WTC11 (cell line): Measurements from ENCODE around the gene EML2. TPM values are rescaled to one million over a fixed set of nuclear protein-coding genes. Genes with fewer than 3 reads are reported as not detected.

Source experiments
- ATAC-seq: fragments of 200-7000 bp; cut with Tn5 transposase; 2 replicates; pipeline ENCODE4 v1.10.0; 2021; ENCODE audit warnings: mild to moderate bottlenecking, moderate library complexity
- CTCF ChIA-PET: fragments of 300-600 bp; sonication (Branson Sonifier 250); formaldehyde crosslinking; loops from one replicate; lab custom pipeline; 2021; ENCODE audit warnings: antibody characterized with exemption; lab: Charles Lee
- POLR2A ChIA-PET: fragments of 350-600 bp; sonication (Branson Sonifier 250); formaldehyde crosslinking; loops from one replicate; lab custom pipeline; 2021; ENCODE audit warnings: antibody characterized with exemption; lab: Charles Lee
- DNase-seq: peaks from one replicate; pipeline ENCODE4 v3.0.0; 2021; ENCODE audit warnings: low spot score
- H3K27ac Mint-ChIP-seq: 2 replicates; pipeline ENCODE4 v1.8.0; 2021; ENCODE audit warnings: mixed read lengths
- H3K27me3 Mint-ChIP-seq: 2 replicates; pipeline ENCODE4 v1.8.0; 2021; ENCODE audit warnings: low read depth, mild to moderate bottlenecking, moderate library complexity, mixed read lengths
- H3K36me3 Mint-ChIP-seq: 2 replicates; pipeline ENCODE4 v1.8.0; 2021; ENCODE audit warnings: mixed read lengths
- H3K4me1 Mint-ChIP-seq: 2 replicates; pipeline ENCODE4 v1.8.0; 2022; ENCODE audit warnings: mixed read lengths
- H3K4me3 Mint-ChIP-seq: 2 replicates; pipeline ENCODE4 v1.8.0; 2021; ENCODE audit warnings: mild to moderate bottlenecking, moderate library complexity, mixed read lengths
- H3K9me3 Mint-ChIP-seq: 2 replicates; pipeline ENCODE4 v1.8.0; 2021; ENCODE audit warnings: mixed read lengths
- CBFB ChIP-seq: sonication (generic); formaldehyde crosslinking; IDR thresholded peaks from 2 replicates; pipeline ENCODE4 v1.8.1; 2022; ENCODE audit warnings: mild to moderate bottlenecking, low read depth, missing genetic modification reagents
- IRF2 ChIP-seq: sonication (generic); formaldehyde crosslinking; IDR thresholded peaks from 2 replicates; pipeline ENCODE4 v1.8.0; 2022; ENCODE audit warnings: low read depth, missing genetic modification reagents, borderline replicate concordance
- KAT7 ChIP-seq: sonication (generic); formaldehyde crosslinking; IDR thresholded peaks from 2 replicates; pipeline ENCODE4 v1.8.1; 2023; ENCODE audit warnings: missing genetic modification reagents, mild to moderate bottlenecking, borderline replicate concordance
- NR1H2 ChIP-seq: sonication (generic); formaldehyde crosslinking; IDR thresholded peaks from 2 replicates; pipeline ENCODE4 v1.9.0; 2021; ENCODE audit warnings: mild to moderate bottlenecking, moderate library complexity, missing genetic modification reagents
- RORB ChIP-seq: fragments of 250-450 bp; sonication (Bioruptor Pico); IDR thresholded peaks from 2 replicates; pipeline ENCODE4 v1.9.0; 2021; ENCODE audit warnings: mild to moderate bottlenecking
- SMAD4 ChIP-seq: sonication (generic); formaldehyde crosslinking; IDR thresholded peaks from 2 replicates; pipeline ENCODE4 v1.8.0; 2022; ENCODE audit warnings: mild to moderate bottlenecking, missing genetic modification reagents
- TCF7 ChIP-seq: sonication (generic); formaldehyde crosslinking; IDR thresholded peaks from 2 replicates; pipeline ENCODE4 v1.8.0; 2022; ENCODE audit warnings: mild to moderate bottlenecking, low read depth, missing genetic modification reagents, moderate library complexity
- ZNF416 ChIP-seq: fragments of 250-450 bp; sonication (Bioruptor Pico); IDR thresholded peaks from 2 replicates; pipeline ENCODE4 v1.9.0; 2021; ENCODE audit warnings: mild to moderate bottlenecking, inconsistent platforms
- total RNA-seq: library from RNA; stranded (reverse); gene quantifications from 3 replicates; pipeline ENCODE4 v1.2.3, GENCODE V29; 2021
- TF ChIP-seq, protein P1 (sequence below): sonication (generic); formaldehyde crosslinking; IDR thresholded peaks from 2 replicates; pipeline ENCODE4 v1.8.1; 2022; ENCODE audit warnings: missing genetic modification reagents, borderline replicate concordance
- TF ChIP-seq, protein P2 (sequence below): fragments of 250-450 bp; sonication (Bioruptor Pico); IDR thresholded peaks from 2 replicates; pipeline ENCODE4 v2.1.2; 2022; ENCODE audit warnings: mild to moderate bottlenecking, moderate library complexity
- TF ChIP-seq, protein P3 (sequence below): sonication (generic); formaldehyde crosslinking; IDR thresholded peaks from 2 replicates; pipeline ENCODE4 v1.8.1; 2023; ENCODE audit warnings: mild to moderate bottlenecking, moderate library complexity, missing genetic modification reagents
- TF ChIP-seq, protein P4 (sequence below): fragments of 250-450 bp; sonication (Bioruptor Pico); conservative IDR thresholded peaks from 2 replicates; pipeline ENCODE4 v1.9.0; 2021; ENCODE audit warnings: mild to moderate bottlenecking
- TF ChIP-seq, protein P5 (sequence below): sonication (generic); formaldehyde crosslinking; IDR thresholded peaks from 2 replicates; pipeline ENCODE4 v1.8.0; 2022; ENCODE audit warnings: mild to moderate bottlenecking, missing genetic modification reagents

Gene EML2
- total RNA-seq, 1 experiment from 2014 or later, result 63.3 TPM

DNA sequence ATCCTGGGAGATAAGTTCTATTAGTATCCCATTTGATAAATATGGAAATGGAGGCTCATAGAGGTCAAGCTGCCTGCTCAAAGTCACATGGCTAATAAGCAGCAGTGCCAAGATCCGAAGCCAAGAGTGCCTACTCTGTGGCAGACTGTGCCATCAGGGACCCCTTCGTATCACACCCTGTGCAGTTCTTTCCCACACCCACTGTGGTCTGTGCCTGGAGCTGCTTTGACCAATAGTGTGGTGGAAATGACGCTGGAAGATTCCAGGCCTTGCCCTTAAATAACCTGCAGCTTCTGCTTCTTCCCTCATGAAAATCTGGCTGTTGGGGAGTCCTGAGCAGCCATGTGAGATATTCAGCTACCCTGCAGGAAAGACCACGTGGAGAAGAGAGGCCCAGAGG is 64.7 kb downstream of the EML2 start (continued):
- TF ChIP-seq, protein P1, sequence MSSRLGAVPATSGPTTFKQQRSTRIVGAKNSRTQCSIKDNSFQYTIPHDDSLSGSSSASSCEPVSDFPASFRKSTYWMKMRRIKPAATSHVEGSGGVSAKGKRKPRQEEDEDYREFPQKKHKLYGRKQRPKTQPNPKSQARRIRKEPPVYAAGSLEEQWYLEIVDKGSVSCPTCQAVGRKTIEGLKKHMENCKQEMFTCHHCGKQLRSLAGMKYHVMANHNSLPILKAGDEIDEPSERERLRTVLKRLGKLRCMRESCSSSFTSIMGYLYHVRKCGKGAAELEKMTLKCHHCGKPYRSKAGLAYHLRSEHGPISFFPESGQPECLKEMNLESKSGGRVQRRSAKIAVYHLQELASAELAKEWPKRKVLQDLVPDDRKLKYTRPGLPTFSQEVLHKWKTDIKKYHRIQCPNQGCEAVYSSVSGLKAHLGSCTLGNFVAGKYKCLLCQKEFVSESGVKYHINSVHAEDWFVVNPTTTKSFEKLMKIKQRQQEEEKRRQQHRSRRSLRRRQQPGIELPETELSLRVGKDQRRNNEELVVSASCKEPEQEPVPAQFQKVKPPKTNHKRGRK (CRISPR knock-in tag), result no peak

DNA sequence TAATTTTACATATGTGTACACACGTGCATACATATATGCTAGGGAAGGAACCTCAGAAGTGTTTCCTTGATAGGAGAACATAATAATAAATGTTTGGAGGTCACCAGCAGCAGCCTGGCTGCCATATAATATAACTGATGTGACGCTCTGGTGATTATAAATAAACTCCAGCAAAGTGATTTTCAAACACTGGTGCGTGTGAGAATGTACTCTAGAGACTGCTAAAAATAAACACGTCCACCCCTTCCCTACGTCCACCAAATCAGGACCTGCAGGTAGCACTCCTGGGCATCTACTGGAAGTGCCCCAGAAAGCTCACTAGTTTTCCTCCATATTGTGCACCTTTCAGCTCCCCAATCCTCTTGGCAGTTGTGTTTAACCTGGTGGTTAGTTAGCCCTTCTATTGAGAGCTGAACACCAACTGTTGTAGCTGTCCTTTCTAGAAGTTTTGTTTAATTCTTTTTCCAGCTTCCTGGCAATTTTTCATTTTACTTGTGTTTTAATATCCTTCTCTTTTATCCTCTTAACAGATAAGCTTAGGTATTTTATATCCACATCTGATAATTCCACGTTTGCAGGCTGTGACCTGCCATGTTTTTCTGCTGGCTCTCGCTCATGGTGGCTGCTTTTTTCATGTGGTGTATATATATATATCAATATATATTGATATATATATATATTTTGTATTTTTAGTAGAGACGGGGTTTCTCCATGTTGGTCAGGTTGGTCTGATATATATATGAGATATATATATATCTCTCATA is 67.6 kb downstream of the EML2 start:
- H3K27ac Mint-ChIP-seq, result no peak overlapping the region
- no peaks in the 10 kb centered on the region for H3K27me3 Mint-ChIP-seq
- ChIA-PET CTCF (interaction anchor here (0.9 to 2.2 kb wide), 3 partner anchors 14 to 70 kb away, joined by 3 to 17 read pairs (median 10); no protein-coding TSS in a partner anchor), POLR2A (no interaction called here)
- peaks cover 5% of the 10 kb centered on the region for H3K4me1 Mint-ChIP-seq
- no peaks in the 10 kb centered on the region for H3K9me3 Mint-ChIP-seq
- TF ChIP-seq, protein P2, sequence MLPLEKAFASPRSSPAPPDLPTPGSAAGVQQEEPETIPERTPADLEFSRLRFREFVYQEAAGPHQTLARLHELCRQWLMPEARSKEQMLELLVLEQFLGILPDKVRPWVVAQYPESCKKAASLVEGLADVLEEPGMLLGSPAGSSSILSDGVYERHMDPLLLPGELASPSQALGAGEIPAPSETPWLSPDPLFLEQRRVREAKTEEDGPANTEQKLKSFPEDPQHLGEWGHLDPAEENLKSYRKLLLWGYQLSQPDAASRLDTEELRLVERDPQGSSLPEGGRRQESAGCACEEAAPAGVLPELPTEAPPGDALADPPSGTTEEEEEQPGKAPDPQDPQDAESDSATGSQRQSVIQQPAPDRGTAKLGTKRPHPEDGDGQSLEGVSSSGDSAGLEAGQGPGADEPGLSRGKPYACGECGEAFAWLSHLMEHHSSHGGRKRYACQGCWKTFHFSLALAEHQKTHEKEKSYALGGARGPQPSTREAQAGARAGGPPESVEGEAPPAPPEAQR (CRISPR knock-in tag), result no peak
- no peak for TF ChIP-seq KAT7 (CRISPR knock-in tag)
- no peak for TF ChIP-seq CBFB (CRISPR knock-in tag)
- TF ChIP-seq SMAD4 (CRISPR knock-in tag), result no peak
- no peak for TF ChIP-seq IRF2 (CRISPR knock-in tag)
- TF ChIP-seq, protein P3, sequence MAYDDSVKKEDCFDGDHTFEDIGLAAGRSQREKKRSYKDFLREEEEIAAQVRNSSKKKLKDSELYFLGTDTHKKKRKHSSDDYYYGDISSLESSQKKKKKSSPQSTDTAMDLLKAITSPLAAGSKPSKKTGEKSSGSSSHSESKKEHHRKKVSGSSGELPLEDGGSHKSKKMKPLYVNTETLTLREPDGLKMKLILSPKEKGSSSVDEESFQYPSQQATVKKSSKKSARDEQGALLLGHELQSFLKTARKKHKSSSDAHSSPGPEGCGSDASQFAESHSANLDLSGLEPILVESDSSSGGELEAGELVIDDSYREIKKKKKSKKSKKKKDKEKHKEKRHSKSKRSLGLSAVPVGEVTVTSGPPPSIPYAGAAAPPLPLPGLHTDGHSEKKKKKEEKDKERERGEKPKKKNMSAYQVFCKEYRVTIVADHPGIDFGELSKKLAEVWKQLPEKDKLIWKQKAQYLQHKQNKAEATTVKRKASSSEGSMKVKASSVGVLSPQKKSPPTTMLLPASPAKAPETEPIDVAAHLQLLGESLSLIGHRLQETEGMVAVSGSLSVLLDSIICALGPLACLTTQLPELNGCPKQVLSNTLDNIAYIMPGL (CRISPR knock-in tag), result no peak
- TF ChIP-seq RORB (CRISPR knock-in tag), result no peak
- TF ChIP-seq, protein P4, sequence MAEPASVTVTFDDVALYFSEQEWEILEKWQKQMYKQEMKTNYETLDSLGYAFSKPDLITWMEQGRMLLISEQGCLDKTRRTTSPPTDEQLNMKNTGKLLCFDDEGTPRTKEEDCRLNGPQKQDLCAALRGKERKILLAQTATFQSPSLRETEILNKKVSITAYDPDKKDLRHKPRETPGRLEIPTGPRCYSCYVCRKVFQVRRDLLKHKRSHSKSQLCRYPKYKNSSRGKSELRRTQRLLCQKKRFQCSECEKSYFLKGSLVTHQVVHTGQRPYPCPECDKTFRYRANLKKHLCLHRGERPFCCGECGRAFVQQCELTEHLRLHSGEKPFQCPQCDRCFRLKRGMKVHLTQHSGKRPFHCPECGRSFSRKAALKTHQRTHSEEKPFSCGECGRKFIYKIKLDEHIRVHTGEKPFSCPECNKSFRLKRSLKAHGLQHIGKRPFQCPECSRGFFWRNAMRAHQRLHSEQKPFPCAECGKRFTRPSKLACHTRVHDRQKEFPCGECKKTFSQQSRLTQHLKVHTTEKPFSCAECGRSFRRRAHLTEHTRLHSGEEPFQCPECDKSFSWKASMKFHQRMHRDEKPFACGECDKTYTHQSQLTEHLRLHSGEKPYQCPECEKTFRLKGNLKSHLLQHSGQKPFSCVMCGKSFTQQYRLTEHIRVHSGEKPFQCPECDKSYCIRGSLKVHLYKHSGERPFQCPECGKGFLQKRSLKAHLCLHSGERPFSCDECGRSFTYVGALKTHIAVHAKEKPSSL (CRISPR knock-in tag), result no peak
- no peak for TF ChIP-seq ZNF416 (CRISPR knock-in tag)
- TF ChIP-seq, protein P5, sequence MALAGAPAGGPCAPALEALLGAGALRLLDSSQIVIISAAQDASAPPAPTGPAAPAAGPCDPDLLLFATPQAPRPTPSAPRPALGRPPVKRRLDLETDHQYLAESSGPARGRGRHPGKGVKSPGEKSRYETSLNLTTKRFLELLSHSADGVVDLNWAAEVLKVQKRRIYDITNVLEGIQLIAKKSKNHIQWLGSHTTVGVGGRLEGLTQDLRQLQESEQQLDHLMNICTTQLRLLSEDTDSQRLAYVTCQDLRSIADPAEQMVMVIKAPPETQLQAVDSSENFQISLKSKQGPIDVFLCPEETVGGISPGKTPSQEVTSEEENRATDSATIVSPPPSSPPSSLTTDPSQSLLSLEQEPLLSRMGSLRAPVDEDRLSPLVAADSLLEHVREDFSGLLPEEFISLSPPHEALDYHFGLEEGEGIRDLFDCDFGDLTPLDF (CRISPR knock-in tag), result no peak
- TF ChIP-seq NR1H2 (CRISPR knock-in tag), result no peak
- TF ChIP-seq TCF7 (CRISPR knock-in tag), result no peak
- no peak for ATAC-seq
- H3K36me3 Mint-ChIP-seq, result no peaks in the 10 kb centered on the region
- DNase-seq, result no peak
- H3K4me3 Mint-ChIP-seq, result no peak overlapping the region
